ENCODE results near the gene KIF26B. TPM values are rescaled to one million over a fixed set of nuclear protein-coding genes. Genes with fewer than 3 reads are reported as not detected.

Gene KIF26B
- total RNA-seq, 1 donor from 2014 or later, result 4.0 TPM

- DNase-seq (ENCODE audit: extremely low read depth, low read depth, low spot score), result no peak
Observed at GRCh38 chr1:245168906-245169305, 14.1 kb downstream of the KIF26B start.

GRCh38 chr1:245169376-245169775, 14.6 kb downstream of the KIF26B start:
- no peak for DNase-seq (ENCODE audit: extremely low read depth, low read depth, low spot score)

- DNase-seq (ENCODE audit: extremely low read depth, low read depth, low spot score), result no peak
Observed at GRCh38 chr1:245172026-245172425, 17.2 kb downstream of the KIF26B start.

- no peak for DNase-seq (ENCODE audit: extremely low read depth, low read depth, low spot score)
Observed at GRCh38 chr1:245172829-245173228, 18.0 kb downstream of the KIF26B start.

GRCh38 chr1:245173446-245174211, 18.8 kb downstream of the KIF26B start:
- DNase-seq (ENCODE audit: extremely low read depth, low read depth, low spot score), result no peak

GRCh38 chr1:245177071-245177900, 22.5 kb downstream of the KIF26B start:
- no peak for DNase-seq (ENCODE audit: extremely low read depth, low read depth, low spot score)

- DNase-seq (ENCODE audit: extremely low read depth, low read depth, low spot score), result no peak
Observed at GRCh38 chr1:245179706-245180105, 24.9 kb downstream of the KIF26B start.

GRCh38 chr1:245180496-245181157, 25.8 kb downstream of the KIF26B start:
- no peak for DNase-seq (ENCODE audit: extremely low read depth, low read depth, low spot score)

- DNase-seq (ENCODE audit: extremely low read depth, low read depth, low spot score), result no peak
Observed at GRCh38 chr1:245181158-245181517, 26.4 kb downstream of the KIF26B start.

GRCh38 chr1:245182028-245182427, 27.2 kb downstream of the KIF26B start:
- DNase-seq (ENCODE audit: extremely low read depth, low read depth, low spot score), result no peak

- DNase-seq (ENCODE audit: extremely low read depth, low read depth, low spot score), result no peak
Observed at GRCh38 chr1:245183429-245183828, 28.6 kb downstream of the KIF26B start.

- DNase-seq (ENCODE audit: extremely low read depth, low read depth, low spot score), result no peak
Observed at GRCh38 chr1:245184779-245185178, 30.0 kb downstream of the KIF26B start.

GRCh38 chr1:245188403-245188802, 33.6 kb downstream of the KIF26B start:
- DNase-seq (ENCODE audit: extremely low read depth, low read depth, low spot score), result no peak

GRCh38 chr1:245195398-245195797, 40.6 kb downstream of the KIF26B start:
- DNase-seq (ENCODE audit: extremely low read depth, low read depth, low spot score), result no peak

GRCh38 chr1:245197121-245197520, 42.3 kb downstream of the KIF26B start:
- DNase-seq (ENCODE audit: extremely low read depth, low read depth, low spot score), result no peak

GRCh38 chr1:245197911-245198379, 43.2 kb downstream of the KIF26B start:
- no peak for DNase-seq (ENCODE audit: extremely low read depth, low read depth, low spot score)

GRCh38 chr1:245198748-245199516, 44.1 kb downstream of the KIF26B start:
- no peak for DNase-seq (ENCODE audit: extremely low read depth, low read depth, low spot score)

GRCh38 chr1:245200146-245200545, 45.4 kb downstream of the KIF26B start:
- DNase-seq (ENCODE audit: extremely low read depth, low read depth, low spot score), result no peak

- no peak for DNase-seq (ENCODE audit: extremely low read depth, low read depth, low spot score)
Observed at GRCh38 chr1:245201201-245201600, 46.4 kb downstream of the KIF26B start.

GRCh38 chr1:245201827-245202226, 47.0 kb downstream of the KIF26B start:
- DNase-seq (ENCODE audit: extremely low read depth, low read depth, low spot score), result no peak

- DNase-seq (ENCODE audit: extremely low read depth, low read depth, low spot score), result no peak
Observed at GRCh38 chr1:245205396-245205795, 50.6 kb downstream of the KIF26B start.

All from glomerular endothelial cell (primary cell).